ENCODE measurements around the gene OOSP4B. TPM values are rescaled to one million over a fixed set of nuclear protein-coding genes. Genes with fewer than 3 reads are reported as not detected.
"Not testable (repeated sequence)": the region's sequence is repeated elsewhere in the genome, so short reads cannot be mapped to it uniquely, and the experiment has no call there.

OOSP4B gene
- polyA plus RNA-seq, 1 donor from 2014 or later, result not detected

DNA sequence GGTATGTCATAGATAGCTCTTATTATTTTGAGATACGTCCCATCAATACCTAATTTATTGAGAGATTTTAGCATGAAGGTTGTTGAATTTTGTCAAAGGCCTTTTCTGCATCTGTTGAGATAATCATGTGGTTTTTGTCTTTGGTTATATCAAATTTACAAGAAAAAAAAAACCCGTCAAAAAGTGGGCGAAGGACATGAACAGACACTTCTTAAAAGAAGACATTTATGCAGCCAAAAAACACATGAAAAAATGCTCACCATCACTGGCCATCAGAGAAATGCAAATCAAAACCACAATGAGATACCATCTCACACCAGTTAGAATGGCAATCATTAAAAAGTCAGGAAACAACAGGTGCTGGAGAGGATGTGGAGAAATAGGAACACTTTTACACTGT lies 33.9 kb downstream of the OOSP4B start:
- H2AFZ ChIP-seq (ENCODE audit: low read depth, low read length); H3K79me2 ChIP-seq (replicated peaks; ENCODE audit: insufficient read depth, low read length); H3K27me3 ChIP-seq (ENCODE audit: insufficient read depth, low read depth, low read length); H3F3A ChIP-seq (ENCODE audit: insufficient read depth, low read length, poor library complexity, severe bottlenecking); H3K9me3 ChIP-seq (ENCODE audit: low read length); H3K9ac ChIP-seq (ENCODE audit: low read length); H3K27ac ChIP-seq (ENCODE audit: low read length); H3K9me2 ChIP-seq (ENCODE audit: insufficient read depth, low read length); H4K20me1 ChIP-seq (ENCODE audit: insufficient read depth); H3K36me3 ChIP-seq (ENCODE audit: insufficient read depth, low read length); H3K4me3 ChIP-seq (ENCODE audit: low read length); H3K4me2 ChIP-seq (ENCODE audit: low read length): not testable (repeated sequence)

DNA sequence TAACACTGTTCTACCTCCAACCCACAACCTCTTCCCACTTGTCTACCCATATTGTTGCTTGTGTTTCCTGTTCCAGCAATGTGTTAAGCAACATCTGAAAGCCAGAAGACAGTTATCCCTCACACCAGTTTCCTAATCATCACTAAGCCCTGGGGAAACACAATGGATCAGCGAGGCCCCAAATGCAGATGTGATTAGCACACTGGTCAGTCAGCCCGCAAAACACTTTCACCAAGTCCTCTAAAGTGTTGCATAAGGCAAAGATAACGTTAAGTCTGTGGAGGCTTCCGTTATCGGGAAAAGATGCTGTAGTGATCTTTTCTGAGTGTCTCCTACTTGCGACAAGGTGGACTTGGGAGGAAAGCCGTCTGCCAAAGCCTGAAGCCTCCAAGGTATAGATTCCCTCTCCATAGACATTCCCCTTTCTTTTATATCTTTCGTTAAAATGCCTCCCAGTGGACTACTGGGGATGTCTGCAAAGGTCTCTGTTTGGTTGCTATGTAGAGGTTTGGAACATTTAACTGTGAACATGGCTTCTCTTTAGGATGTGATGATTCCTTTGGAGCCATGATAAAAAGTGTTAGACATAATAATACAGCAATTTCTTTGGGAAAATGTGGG lies 39.5 kb downstream of the OOSP4B start, which contains the start of gene MS4A3:
Gene MS4A3 (plus strand): TSS at position 317 of the 621 bp plus-strand sequence. CDS start 4,496 bp downstream, outside the sequence.
- TF ChIP-seq, protein P1, sequence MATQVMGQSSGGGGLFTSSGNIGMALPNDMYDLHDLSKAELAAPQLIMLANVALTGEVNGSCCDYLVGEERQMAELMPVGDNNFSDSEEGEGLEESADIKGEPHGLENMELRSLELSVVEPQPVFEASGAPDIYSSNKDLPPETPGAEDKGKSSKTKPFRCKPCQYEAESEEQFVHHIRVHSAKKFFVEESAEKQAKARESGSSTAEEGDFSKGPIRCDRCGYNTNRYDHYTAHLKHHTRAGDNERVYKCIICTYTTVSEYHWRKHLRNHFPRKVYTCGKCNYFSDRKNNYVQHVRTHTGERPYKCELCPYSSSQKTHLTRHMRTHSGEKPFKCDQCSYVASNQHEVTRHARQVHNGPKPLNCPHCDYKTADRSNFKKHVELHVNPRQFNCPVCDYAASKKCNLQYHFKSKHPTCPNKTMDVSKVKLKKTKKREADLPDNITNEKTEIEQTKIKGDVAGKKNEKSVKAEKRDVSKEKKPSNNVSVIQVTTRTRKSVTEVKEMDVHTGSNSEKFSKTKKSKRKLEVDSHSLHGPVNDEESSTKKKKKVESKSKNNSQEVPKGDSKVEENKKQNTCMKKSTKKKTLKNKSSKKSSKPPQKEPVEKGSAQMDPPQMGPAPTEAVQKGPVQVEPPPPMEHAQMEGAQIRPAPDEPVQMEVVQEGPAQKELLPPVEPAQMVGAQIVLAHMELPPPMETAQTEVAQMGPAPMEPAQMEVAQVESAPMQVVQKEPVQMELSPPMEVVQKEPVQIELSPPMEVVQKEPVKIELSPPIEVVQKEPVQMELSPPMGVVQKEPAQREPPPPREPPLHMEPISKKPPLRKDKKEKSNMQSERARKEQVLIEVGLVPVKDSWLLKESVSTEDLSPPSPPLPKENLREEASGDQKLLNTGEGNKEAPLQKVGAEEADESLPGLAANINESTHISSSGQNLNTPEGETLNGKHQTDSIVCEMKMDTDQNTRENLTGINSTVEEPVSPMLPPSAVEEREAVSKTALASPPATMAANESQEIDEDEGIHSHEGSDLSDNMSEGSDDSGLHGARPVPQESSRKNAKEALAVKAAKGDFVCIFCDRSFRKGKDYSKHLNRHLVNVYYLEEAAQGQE (IDR thresholded peaks at IDR 0.05; ENCODE audit: borderline replicate concordance), result no peak
- TF ChIP-seq EZH2 (IDR thresholded peaks at IDR 0.05; ENCODE audit: borderline replicate concordance, insufficient read depth, low read length, poor library complexity, severe bottlenecking) (no peak), POLR2AphosphoS5 (IDR thresholded peaks at IDR 0.05) (no peak), SMC3 (conservative IDR thresholded peaks at IDR 0.05; ENCODE audit: poor library complexity) (no peak), TAF1 (IDR thresholded peaks at IDR 0.05; ENCODE audit: low read depth) (no peak), MXI1 (conservative IDR thresholded peaks at IDR 0.05; ENCODE audit: poor library complexity, severe bottlenecking) (no peak), EP300 (conservative IDR thresholded peaks at IDR 0.05; ENCODE audit: poor library complexity, severe bottlenecking) (no peak), RAD21 (conservative IDR thresholded peaks at IDR 0.05) (no peak)
- TF ChIP-seq, protein P2, sequence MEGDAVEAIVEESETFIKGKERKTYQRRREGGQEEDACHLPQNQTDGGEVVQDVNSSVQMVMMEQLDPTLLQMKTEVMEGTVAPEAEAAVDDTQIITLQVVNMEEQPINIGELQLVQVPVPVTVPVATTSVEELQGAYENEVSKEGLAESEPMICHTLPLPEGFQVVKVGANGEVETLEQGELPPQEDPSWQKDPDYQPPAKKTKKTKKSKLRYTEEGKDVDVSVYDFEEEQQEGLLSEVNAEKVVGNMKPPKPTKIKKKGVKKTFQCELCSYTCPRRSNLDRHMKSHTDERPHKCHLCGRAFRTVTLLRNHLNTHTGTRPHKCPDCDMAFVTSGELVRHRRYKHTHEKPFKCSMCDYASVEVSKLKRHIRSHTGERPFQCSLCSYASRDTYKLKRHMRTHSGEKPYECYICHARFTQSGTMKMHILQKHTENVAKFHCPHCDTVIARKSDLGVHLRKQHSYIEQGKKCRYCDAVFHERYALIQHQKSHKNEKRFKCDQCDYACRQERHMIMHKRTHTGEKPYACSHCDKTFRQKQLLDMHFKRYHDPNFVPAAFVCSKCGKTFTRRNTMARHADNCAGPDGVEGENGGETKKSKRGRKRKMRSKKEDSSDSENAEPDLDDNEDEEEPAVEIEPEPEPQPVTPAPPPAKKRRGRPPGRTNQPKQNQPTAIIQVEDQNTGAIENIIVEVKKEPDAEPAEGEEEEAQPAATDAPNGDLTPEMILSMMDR (IDR thresholded peaks at IDR 0.05; ENCODE audit: poor library complexity, severe bottlenecking), result no peak
- Histone ChIP-seq H3K9me3 (ENCODE audit: low read length) (no peaks in the 10 kb centered on the region), H3K4me2 (ENCODE audit: low read length) (no peak within 1 kb of the TSS), H4K20me1 (ENCODE audit: insufficient read depth) (no peaks in the 10 kb centered on the region), H3K27ac (ENCODE audit: low read length) (no peak within 1 kb of the TSS), H3K79me2 (replicated peaks; ENCODE audit: insufficient read depth, low read length) (no peaks in the 10 kb centered on the region), H2AFZ (ENCODE audit: low read depth, low read length) (no peak within 1 kb of the TSS), H3K27me3 (ENCODE audit: insufficient read depth, low read depth, low read length) (no peaks in the 10 kb centered on the region), H3K9me2 (ENCODE audit: insufficient read depth, low read length) (no peaks in the 10 kb centered on the region), H3K9ac (ENCODE audit: low read length) (no peak within 1 kb of the TSS), H3K4me3 (ENCODE audit: low read length) (no peak within 1 kb of the TSS), H3F3A (ENCODE audit: insufficient read depth, low read length, poor library complexity, severe bottlenecking) (no peaks in the 10 kb centered on the region), H3K36me3 (ENCODE audit: insufficient read depth, low read length) (no peaks in the 10 kb centered on the region)

Data from neural cell (in vitro differentiated cells).